ENCODE measurements around the gene DBH.

Gene DBH

DNA sequence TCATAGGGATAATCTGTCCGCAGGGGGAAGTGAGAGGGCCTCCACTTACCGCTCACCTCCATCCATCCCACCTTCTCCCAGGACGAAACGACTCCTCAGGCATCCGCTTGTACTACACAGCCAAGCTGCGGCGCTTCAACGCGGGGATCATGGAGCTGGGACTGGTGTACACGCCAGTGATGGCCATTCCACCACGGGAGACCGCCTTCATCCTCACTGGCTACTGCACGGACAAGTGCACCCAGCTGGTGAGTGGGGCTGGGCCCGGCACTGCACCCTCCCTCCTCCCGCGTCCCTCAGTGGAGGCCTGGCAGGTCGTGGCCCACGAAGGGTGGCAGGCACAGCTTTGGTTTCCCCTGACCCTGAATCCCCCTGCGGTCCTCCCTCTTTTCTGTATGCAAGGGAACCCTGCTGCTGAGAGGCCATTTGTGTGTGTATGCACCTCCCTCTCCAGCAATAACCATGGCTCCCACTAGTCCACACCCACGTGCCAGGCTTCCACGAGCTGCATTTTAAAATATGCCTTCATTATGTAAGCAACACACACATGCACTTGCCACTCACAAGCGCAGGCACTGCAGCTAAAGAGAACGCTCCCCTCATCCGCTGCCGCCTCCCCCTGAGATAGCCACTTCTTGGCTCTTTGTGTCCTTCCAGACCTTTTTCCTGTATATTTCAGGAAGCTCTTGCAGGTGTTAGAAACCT lies 11.8 kb downstream of the DBH start:
- DNase-seq (ENCODE audit: low read depth in 1 of 2, low spot score in 1 of 2): no peak

DNA sequence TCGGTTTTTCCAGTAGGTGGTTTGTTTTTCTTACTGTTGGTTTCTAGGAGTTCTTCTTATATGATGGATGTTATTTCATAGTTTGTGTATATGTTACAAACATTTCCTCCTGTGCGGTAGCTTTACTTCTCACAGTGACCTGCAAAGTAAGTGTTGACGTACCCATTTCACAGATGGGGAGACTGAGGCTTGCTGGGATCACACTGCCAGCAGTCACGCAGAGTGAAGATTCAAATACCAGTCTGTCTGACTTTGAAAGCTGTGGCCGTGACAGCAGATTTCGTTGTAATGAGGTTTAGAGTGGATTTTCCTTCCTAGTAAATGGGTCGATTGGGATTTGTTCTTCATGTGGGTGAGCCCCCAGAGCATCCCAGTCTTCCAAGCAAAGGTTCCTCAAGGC lies 13.0 kb downstream of the DBH start:
- DNase-seq (ENCODE audit: low read depth in 1 of 2, low spot score in 1 of 2): no peak
- H3K4me3 ChIP-seq (replicated peaks; ENCODE audit: insufficient read depth, low read length): no peak overlapping the region
- no peaks in the 10 kb centered on the region for H3K27me3 ChIP-seq (ENCODE audit: insufficient read depth, poor library complexity, severe bottlenecking)
- no peak overlapping the region for H3K27ac ChIP-seq (replicated peaks)
- no peak for TF ChIP-seq GABPA (IDR thresholded peaks at IDR 0.05; ENCODE audit: low read depth)

More for the DNA sequence above, 11.8 kb downstream of the DBH start:
- TF ChIP-seq POLR2AphosphoS5 (IDR thresholded peaks at IDR 0.05; ENCODE audit: low read depth) (no peak), SPI1 (IDR thresholded peaks at IDR 0.05; ENCODE audit: borderline replicate concordance, low read depth) (no peak), GABPA (IDR thresholded peaks at IDR 0.05; ENCODE audit: low read depth) (no peak)
- TF ChIP-seq, protein P1, sequence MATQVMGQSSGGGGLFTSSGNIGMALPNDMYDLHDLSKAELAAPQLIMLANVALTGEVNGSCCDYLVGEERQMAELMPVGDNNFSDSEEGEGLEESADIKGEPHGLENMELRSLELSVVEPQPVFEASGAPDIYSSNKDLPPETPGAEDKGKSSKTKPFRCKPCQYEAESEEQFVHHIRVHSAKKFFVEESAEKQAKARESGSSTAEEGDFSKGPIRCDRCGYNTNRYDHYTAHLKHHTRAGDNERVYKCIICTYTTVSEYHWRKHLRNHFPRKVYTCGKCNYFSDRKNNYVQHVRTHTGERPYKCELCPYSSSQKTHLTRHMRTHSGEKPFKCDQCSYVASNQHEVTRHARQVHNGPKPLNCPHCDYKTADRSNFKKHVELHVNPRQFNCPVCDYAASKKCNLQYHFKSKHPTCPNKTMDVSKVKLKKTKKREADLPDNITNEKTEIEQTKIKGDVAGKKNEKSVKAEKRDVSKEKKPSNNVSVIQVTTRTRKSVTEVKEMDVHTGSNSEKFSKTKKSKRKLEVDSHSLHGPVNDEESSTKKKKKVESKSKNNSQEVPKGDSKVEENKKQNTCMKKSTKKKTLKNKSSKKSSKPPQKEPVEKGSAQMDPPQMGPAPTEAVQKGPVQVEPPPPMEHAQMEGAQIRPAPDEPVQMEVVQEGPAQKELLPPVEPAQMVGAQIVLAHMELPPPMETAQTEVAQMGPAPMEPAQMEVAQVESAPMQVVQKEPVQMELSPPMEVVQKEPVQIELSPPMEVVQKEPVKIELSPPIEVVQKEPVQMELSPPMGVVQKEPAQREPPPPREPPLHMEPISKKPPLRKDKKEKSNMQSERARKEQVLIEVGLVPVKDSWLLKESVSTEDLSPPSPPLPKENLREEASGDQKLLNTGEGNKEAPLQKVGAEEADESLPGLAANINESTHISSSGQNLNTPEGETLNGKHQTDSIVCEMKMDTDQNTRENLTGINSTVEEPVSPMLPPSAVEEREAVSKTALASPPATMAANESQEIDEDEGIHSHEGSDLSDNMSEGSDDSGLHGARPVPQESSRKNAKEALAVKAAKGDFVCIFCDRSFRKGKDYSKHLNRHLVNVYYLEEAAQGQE (IDR thresholded peaks at IDR 0.05; ENCODE audit: insufficient replicate concordance, low read depth): no peak
- TF ChIP-seq, protein P2, sequence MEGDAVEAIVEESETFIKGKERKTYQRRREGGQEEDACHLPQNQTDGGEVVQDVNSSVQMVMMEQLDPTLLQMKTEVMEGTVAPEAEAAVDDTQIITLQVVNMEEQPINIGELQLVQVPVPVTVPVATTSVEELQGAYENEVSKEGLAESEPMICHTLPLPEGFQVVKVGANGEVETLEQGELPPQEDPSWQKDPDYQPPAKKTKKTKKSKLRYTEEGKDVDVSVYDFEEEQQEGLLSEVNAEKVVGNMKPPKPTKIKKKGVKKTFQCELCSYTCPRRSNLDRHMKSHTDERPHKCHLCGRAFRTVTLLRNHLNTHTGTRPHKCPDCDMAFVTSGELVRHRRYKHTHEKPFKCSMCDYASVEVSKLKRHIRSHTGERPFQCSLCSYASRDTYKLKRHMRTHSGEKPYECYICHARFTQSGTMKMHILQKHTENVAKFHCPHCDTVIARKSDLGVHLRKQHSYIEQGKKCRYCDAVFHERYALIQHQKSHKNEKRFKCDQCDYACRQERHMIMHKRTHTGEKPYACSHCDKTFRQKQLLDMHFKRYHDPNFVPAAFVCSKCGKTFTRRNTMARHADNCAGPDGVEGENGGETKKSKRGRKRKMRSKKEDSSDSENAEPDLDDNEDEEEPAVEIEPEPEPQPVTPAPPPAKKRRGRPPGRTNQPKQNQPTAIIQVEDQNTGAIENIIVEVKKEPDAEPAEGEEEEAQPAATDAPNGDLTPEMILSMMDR (IDR thresholded peaks at IDR 0.05; ENCODE audit: insufficient read depth, low read length): no peak
- Histone ChIP-seq H3K27me3 (ENCODE audit: insufficient read depth, poor library complexity, severe bottlenecking) (no peaks in the 10 kb centered on the region), H3K27ac (replicated peaks) (no peak overlapping the region), H3K4me3 (replicated peaks; ENCODE audit: insufficient read depth, low read length) (no peak overlapping the region)

DNA sequence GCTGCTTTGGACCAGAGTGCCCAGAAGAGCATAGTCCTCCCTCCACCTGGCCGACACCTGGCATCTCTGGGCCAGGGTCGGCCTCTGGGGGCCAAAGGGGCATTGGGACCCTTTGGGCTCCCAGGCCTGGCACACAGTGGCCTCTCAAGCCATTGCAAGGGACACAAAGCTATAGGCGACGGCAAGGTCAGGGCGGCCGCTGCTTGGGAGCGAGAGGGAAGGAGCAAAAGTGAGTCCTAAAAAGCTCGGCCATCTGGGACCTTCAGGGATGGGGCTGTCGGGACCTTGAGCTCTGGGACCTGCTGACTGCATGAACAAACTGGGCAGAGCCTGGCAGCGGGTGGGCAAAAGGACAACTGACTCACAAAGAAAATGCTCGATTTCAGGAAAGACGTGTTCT lies 13.9 kb downstream of the DBH start:
- Histone ChIP-seq H3K27ac (replicated peaks) (no peak overlapping the region), H3K27me3 (ENCODE audit: insufficient read depth, poor library complexity, severe bottlenecking) (no peaks in the 10 kb centered on the region), H3K4me3 (replicated peaks; ENCODE audit: insufficient read depth, low read length) (no peak overlapping the region)
- no peak for DNase-seq (ENCODE audit: low read depth in 1 of 2, low spot score in 1 of 2)
- no peak for TF ChIP-seq POLR2AphosphoS5 (IDR thresholded peaks at IDR 0.05; ENCODE audit: low read depth)
- TF ChIP-seq, protein P1 (IDR thresholded peaks at IDR 0.05; ENCODE audit: insufficient replicate concordance, low read depth): no peak
- TF ChIP-seq SPI1 (IDR thresholded peaks at IDR 0.05; ENCODE audit: borderline replicate concordance, low read depth): no peak
- no peak for TF ChIP-seq GABPA (IDR thresholded peaks at IDR 0.05; ENCODE audit: low read depth)
- TF ChIP-seq, protein P2 (IDR thresholded peaks at IDR 0.05; ENCODE audit: insufficient read depth, low read length): no peak

DNA sequence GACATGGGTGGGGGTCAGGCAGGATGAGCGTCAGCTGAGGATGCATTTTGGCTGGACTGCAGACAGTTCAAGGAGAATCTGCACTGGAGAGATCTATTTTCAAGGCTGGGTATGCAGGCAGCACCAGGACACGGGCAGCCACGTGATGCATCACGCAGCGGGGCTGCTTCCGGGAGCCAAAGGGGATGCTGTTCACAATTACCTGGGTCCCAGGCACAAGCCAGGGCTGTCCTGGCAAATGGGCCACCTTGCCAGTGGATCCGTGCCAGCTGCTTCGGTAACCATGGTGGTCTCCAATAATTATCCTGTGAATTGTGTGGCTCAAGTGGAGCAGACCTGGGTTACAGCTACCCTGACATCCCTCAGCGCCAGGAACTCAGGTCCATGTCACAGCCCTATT lies 17.5 kb downstream of the DBH start:
- no peak overlapping the region for H3K4me3 ChIP-seq (replicated peaks; ENCODE audit: insufficient read depth, low read length)
- H3K27me3 ChIP-seq (ENCODE audit: insufficient read depth, poor library complexity, severe bottlenecking): peaks cover 9% of the 10 kb centered on the region
- no peak overlapping the region for H3K27ac ChIP-seq (replicated peaks)
- DNase-seq (ENCODE audit: low read depth in 1 of 2, low spot score in 1 of 2): no peak
- TF ChIP-seq, protein P2 (IDR thresholded peaks at IDR 0.05; ENCODE audit: insufficient read depth, low read length): no peak
- TF ChIP-seq GABPA (IDR thresholded peaks at IDR 0.05; ENCODE audit: low read depth): no peak
- TF ChIP-seq POLR2AphosphoS5 (IDR thresholded peaks at IDR 0.05; ENCODE audit: low read depth): no peak
- TF ChIP-seq, protein P1 (IDR thresholded peaks at IDR 0.05; ENCODE audit: insufficient replicate concordance, low read depth): no peak
- no peak for TF ChIP-seq SPI1 (IDR thresholded peaks at IDR 0.05; ENCODE audit: borderline replicate concordance, low read depth)
